NT2/D1 (cell line): Measurements from ENCODE around the gene ZNF32.

Experiments used
- SUZ12 ChIP-seq: IDR thresholded peaks from 2 replicates; pipeline ENCODE4 v1.6.1; 2011; ENCODE audit not compliant: insufficient read length, insufficient read depth; ENCODE audit errors: extremely low read depth
- YY1 ChIP-seq: IDR thresholded peaks from 2 replicates; pipeline ENCODE4 v1.6.1; 2011; ENCODE audit not compliant: insufficient read length, insufficient read depth

DNA sequence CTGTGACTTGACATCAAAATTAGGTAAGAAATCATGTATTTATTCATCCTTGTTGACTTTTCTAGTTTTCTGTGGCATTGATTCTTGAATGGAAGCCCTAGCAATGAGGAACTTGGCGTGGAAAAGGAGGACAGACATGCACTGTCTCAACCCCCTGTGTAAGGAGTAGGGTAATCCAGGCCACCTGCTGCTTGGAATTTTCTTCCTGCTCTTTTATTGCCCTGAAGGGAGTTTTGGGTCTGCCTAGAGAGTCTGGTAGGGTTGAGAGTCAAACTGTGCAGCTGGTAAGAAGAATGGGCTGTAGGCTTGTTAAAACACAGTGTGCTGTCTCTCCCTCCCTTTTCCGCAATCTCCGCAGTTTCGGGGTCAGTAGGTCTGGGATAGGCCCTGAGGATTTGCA, 19.7 kb downstream of the ZNF32 start:
- TF ChIP-seq YY1 (no peak), SUZ12 (no peak)
